Parathyroid adenoma (tissue), 2 donors: ENCODE measurements around the gene PCDHGB2.
"Not testable (repeated sequence)": the region's sequence is repeated elsewhere in the genome, so short reads cannot be mapped to it uniquely, and the experiment has no call there.

Source experiments
- H2AFZ ChIP-seq: fragments of 300-600 bp; sonication (generic); one replicate; pipeline ENCODE4 v1.7.0; 2017; ENCODE audit warnings: antibody characterized with exemption, mild to moderate bottlenecking
- H3K27ac ChIP-seq: fragments of 300-600 bp; sonication (generic); one replicate; pipeline ENCODE4 v1.7.0; 2017
- H3K27me3 ChIP-seq: fragments of 300-600 bp; sonication (generic); one replicate; pipeline ENCODE4 v1.7.0; 2017; ENCODE audit warnings: low read length; ENCODE audit not compliant: control insufficient read depth, insufficient read depth
- H3K36me3 ChIP-seq: fragments of 300-600 bp; sonication (generic); one replicate; pipeline ENCODE4 v1.7.0; 2017; ENCODE audit warnings: low read length; ENCODE audit not compliant: control insufficient read depth, insufficient read depth
- H3K4me1 ChIP-seq: fragments of 300-600 bp; sonication (generic); one replicate; pipeline ENCODE4 v1.7.0; 2017; ENCODE audit warnings: control low read depth
- H3K4me2 ChIP-seq: fragments of 300-600 bp; sonication (generic); one replicate; pipeline ENCODE4 v1.7.0; 2017; ENCODE audit warnings: low read length
- H3K4me3 ChIP-seq: fragments of 300-600 bp; sonication (generic); one replicate; pipeline ENCODE4 v1.7.0; 2017; ENCODE audit warnings: low read depth, low read length
- H3K79me2 ChIP-seq: fragments of 300-600 bp; sonication (generic); one replicate; pipeline ENCODE4 v1.7.0; 2017; ENCODE audit warnings: control low read depth
- H3K9ac ChIP-seq: fragments of 300-600 bp; sonication (generic); one replicate; pipeline ENCODE4 v1.7.0; 2017; ENCODE audit warnings: mild to moderate bottlenecking
- H3K9me3 ChIP-seq: fragments of 300-600 bp; sonication (generic); one replicate; pipeline ENCODE4 v1.7.0; 2017; ENCODE audit warnings: low read length; ENCODE audit not compliant: control insufficient read depth
- TF ChIP-seq, protein P1 (sequence below): fragments of 300-600 bp; sonication (generic); IDR thresholded peaks from one replicate; pipeline ENCODE4 v1.7.0; 2017; ENCODE audit warnings: antibody characterized with exemption, mild to moderate bottlenecking
- donor health status: primary hyperparathyroidism.

The PCDHGB2 gene

DNA sequence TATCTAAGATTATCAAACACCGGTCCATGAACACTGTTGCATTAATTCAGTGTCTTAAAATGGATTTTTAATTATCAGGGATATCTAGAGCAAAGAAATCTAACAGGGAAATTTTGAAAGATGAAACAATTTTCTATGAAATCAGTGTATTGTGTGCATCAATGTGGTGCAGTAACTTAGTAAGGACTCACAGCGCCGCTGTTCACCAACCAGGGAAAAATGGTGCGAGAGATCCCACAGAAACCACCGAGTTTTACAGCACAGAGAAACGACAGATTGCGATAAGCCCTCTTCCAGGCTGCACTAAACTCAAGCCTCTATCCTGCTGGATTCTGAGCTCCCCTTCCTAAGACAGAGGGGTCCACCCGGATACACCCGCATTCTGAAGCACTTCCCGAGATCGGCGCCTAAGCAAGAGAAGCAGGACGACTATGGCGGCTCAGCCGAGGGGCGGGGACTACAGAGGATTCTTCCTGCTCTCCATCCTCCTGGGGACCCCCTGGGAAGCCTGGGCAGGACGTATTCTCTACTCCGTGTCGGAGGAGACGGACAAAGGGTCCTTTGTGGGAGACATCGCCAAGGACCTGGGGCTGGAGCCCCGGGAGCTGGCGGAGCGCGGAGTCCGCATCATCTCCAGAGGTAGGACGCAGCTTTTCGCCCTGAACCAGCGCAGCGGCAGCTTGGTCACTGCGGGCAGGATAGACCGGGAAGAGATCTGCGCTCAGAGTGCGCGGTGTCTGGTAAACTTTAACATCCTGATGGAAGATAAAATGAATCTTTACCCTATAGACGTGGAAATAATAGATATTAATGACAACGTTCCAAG, 22.9 kb downstream of the PCDHGB2 start, which contains the start of gene PCDHGA7:
TSS of gene PCDHGA7 (plus strand) at position 274 of the 826 bp plus-strand sequence. CDS start at position 432, 158 bp downstream.
- TF ChIP-seq, protein P1, sequence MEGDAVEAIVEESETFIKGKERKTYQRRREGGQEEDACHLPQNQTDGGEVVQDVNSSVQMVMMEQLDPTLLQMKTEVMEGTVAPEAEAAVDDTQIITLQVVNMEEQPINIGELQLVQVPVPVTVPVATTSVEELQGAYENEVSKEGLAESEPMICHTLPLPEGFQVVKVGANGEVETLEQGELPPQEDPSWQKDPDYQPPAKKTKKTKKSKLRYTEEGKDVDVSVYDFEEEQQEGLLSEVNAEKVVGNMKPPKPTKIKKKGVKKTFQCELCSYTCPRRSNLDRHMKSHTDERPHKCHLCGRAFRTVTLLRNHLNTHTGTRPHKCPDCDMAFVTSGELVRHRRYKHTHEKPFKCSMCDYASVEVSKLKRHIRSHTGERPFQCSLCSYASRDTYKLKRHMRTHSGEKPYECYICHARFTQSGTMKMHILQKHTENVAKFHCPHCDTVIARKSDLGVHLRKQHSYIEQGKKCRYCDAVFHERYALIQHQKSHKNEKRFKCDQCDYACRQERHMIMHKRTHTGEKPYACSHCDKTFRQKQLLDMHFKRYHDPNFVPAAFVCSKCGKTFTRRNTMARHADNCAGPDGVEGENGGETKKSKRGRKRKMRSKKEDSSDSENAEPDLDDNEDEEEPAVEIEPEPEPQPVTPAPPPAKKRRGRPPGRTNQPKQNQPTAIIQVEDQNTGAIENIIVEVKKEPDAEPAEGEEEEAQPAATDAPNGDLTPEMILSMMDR = no peak
- no peaks in the 10 kb centered on the region for H3K79me2 ChIP-seq
- no peak within 1 kb of the TSS for H3K27ac ChIP-seq
- peak within 1 kb of the TSS; percentile 12 for H3K4me2 ChIP-seq
- H3K27me3 ChIP-seq = no peaks in the 10 kb centered on the region
- H3K36me3 ChIP-seq = no peaks in the 10 kb centered on the region
- peak within 1 kb of the TSS; percentile 38 for H3K4me3 ChIP-seq
- peak within 1 kb of the TSS; percentile 40 for H2AFZ ChIP-seq
- H3K9me3 ChIP-seq = peaks cover 2% of the 10 kb centered on the region
- no peak within 1 kb of the TSS for H3K9ac ChIP-seq
- H3K4me1 ChIP-seq = no peaks in the 10 kb centered on the region

DNA sequence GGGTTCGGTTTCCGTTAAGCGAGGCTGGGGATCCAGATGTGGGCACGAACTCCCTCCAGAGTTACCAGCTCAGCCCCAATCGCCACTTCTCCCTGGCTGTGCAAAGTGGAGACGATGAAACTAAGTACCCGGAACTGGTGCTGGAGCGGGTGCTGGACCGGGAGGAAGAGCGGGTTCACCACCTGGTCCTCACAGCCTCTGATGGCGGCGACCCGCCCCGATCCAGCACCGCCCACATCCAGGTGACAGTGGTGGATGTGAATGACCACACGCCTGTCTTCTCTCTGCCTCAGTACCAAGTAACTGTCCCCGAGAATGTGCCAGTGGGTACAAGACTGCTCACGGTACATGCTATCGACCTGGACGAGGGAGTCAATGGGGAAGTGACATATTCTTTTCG, 23.6 kb downstream of the PCDHGB2 start:
- Histone ChIP-seq H3K9me3 (peaks cover 2% of the 10 kb centered on the region), H3K4me1 (no peaks in the 10 kb centered on the region), H3K27ac (no peak overlapping the region), H3K4me2 (no peak overlapping the region), H3K27me3 (no peaks in the 10 kb centered on the region), H3K36me3 (no peaks in the 10 kb centered on the region), H3K9ac (no peak overlapping the region), H2AFZ (no peak overlapping the region), H3K4me3 (no peak overlapping the region), H3K79me2 (no peaks in the 10 kb centered on the region)
- TF ChIP-seq, protein P1 = no peak

DNA sequence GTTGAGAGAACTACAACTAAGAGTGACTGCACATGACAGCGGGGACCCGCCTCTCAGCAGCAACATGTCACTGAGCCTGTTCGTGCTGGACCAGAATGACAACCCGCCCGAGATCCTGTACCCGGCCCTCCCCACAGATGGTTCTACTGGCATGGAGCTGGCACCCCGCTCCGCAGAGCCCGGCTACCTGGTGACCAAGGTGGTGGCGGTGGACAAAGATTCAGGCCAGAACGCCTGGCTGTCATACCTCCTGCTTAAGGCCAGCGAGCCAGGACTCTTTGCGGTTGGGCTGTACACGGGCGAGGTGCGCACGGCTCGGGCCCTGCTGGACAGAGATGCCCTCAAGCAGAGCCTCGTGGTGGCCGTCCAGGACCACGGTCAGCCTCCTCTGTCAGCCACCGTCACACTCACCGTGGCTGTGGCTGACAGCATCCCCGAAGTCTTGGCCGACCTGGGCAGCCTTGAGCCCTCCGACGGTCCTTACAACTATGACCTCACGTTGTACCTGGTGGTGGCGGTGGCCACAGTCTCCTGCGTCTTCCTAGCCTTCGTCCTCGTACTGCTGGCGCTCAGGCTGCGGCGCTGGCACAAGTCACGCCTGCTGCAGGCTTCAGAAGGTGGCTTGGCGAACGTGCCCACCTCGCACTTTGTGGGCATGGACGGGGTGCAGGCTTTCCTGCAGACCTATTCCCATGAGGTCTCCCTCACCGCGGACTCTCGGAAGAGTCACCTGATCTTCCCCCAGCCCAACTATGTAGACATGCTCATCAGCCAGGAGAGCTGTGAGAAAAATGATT, 24.9 kb downstream of the PCDHGB2 start:
- TF ChIP-seq, protein P1 = no peak
- H3K36me3 ChIP-seq = no peaks in the 10 kb centered on the region
- H3K9ac ChIP-seq = no peak overlapping the region
- H2AFZ ChIP-seq = no peak overlapping the region
- no peaks in the 10 kb centered on the region for H3K27me3 ChIP-seq
- no peaks in the 10 kb centered on the region for H3K79me2 ChIP-seq
- no peaks in the 10 kb centered on the region for H3K4me1 ChIP-seq
- no peak overlapping the region for H3K27ac ChIP-seq
- no peak overlapping the region for H3K4me3 ChIP-seq
- H3K9me3 ChIP-seq = no peaks in the 10 kb centered on the region
- H3K4me2 ChIP-seq = no peak overlapping the region

DNA sequence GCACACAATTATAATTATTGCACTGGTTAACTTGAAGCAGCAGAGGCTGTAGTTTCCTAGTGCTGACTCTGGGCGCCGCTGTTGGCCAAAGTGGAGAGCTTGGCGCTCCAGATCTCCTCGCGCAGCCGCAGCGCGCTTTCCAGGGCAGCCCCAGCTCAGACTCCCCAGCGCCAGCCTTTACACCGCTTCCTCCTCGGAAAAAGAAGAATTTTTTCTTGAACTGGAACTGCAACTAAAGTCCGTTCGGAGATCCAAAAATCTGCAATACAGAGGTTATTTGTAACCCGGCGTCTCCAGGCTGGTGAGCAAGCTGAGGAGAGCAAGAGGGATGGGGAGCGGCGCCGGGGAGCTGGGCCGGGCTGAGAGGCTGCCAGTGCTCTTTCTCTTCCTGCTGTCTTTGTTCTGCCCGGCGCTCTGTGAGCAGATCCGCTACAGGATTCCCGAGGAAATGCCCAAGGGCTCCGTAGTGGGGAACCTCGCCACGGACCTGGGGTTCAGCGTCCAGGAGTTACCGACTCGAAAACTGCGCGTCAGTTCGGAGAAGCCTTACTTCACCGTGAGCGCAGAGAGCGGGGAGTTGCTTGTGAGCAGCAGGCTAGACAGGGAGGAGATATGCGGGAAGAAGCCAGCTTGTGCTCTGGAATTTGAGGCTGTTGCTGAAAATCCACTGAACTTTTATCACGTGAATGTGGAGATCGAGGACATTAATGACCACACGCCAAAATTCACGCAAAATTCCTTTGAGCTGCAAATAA, 27.9 kb downstream of the PCDHGB2 start, which contains the start of gene PCDHGB4:
TSS of gene PCDHGB4 (plus strand) at position 142 of the 755 bp plus-strand sequence. CDS start at position 329, 187 bp downstream.
- H3K79me2 ChIP-seq, H3K27ac ChIP-seq, H3K9me3 ChIP-seq: not testable (repeated sequence)

More for the DNA sequence above, 27.9 kb downstream of the PCDHGB2 start, which contains the start of gene PCDHGB4:
- not testable (repeated sequence) for H3K9ac ChIP-seq, H3K4me1 ChIP-seq, H3K27me3 ChIP-seq, H2AFZ ChIP-seq, H3K36me3 ChIP-seq, H3K4me3 ChIP-seq, H3K4me2 ChIP-seq
- TF ChIP-seq, protein P1 = peak; percentile 43
